Liver (tissue), 9 donors: ENCODE measurements around the gene TRIAP1. TPM values are rescaled to one million over a fixed set of nuclear protein-coding genes. Genes with fewer than 3 reads are reported as not detected.
A peak's percentile ranks its signal among the peaks of the same experiment; 100 is the strongest.

Experiments used
- DNase-seq: peaks from one replicate; pipeline ENCODE4 v3.0.0-alpha.2; 2017; ENCODE audit warnings: low spot score
- H3K27ac ChIP-seq, 2 donors: one replicate each; pipeline ENCODE4 v1.7.0; 2013; ENCODE audit warnings: inconsistent platforms in 2 of 2, low read length in 2 of 2, control low read depth in 1 of 2, low read depth in 1 of 2, mild to moderate bottlenecking in 1 of 2
- H3K27me3 ChIP-seq, 4 donors: one replicate each; pipeline versions ENCODE4 v1.6.1 to v1.7.0; 2013; ENCODE audit warnings: low read length in 3 of 4, inconsistent platforms in 1 of 4, mild to moderate bottlenecking in 1 of 4, moderate library complexity in 1 of 4; ENCODE audit not compliant: control insufficient read depth in 4 of 4, insufficient read depth in 4 of 4
- H3K36me3 ChIP-seq, 4 donors: one replicate each; pipeline versions ENCODE4 v1.6.1 to v1.7.0; 2013; ENCODE audit warnings: low read length in 3 of 4, mild to moderate bottlenecking in 3 of 4, low read depth in 1 of 4, moderate library complexity in 1 of 4; ENCODE audit not compliant: control insufficient read depth in 4 of 4, insufficient read depth in 3 of 4
- H3K4me1 ChIP-seq, 4 donors: one replicate each; pipeline versions ENCODE4 v1.6.1 to v1.7.0; 2013; ENCODE audit warnings: low read length in 3 of 4, mild to moderate bottlenecking in 3 of 4, moderate library complexity in 1 of 4; ENCODE audit not compliant: control insufficient read depth in 4 of 4, insufficient read depth in 4 of 4
- H3K4me3 ChIP-seq, 3 donors: one replicate each; pipeline versions ENCODE4 v1.6.1 to v1.7.0; 2013; ENCODE audit warnings: low read length in 3 of 3, control low read depth in 1 of 3, low read depth in 1 of 3, mild to moderate bottlenecking in 1 of 3
- H3K9ac ChIP-seq, 2 donors: one replicate each; pipeline ENCODE4 v1.7.0; 2013; ENCODE audit warnings: low read length in 2 of 2, mild to moderate bottlenecking in 2 of 2, moderate library complexity in 2 of 2, control low read depth in 1 of 2, low read depth in 1 of 2
- H3K9me3 ChIP-seq, 4 donors: one replicate each; pipeline versions ENCODE4 v1.6.1 to v1.7.0; 2013; ENCODE audit warnings: low read length in 3 of 4; ENCODE audit not compliant: control insufficient read depth in 4 of 4
- ATF3 ChIP-seq: IDR thresholded peaks from 2 replicates; pipeline ENCODE4 v1.6.1; 2016; ENCODE audit warnings: antibody characterized with exemption
- CTCF ChIP-seq: fragments of 150-350 bp; IDR thresholded peaks from 2 replicates; pipeline ENCODE4 v1.5.1; 2017; ENCODE audit warnings: improper control_type of control experiment, low read depth, low read length; ENCODE audit not compliant: missing input control
- EGR1 ChIP-seq, 2 donors: IDR thresholded peaks; 2 replicates each; pipeline ENCODE4 v1.6.1; 2016 to 2018; ENCODE audit warnings: antibody characterized with exemption in 2 of 2, low read depth in 2 of 2
- FOXA1 ChIP-seq: IDR thresholded peaks from 2 replicates; pipeline ENCODE4 v1.6.1; 2016; ENCODE audit warnings: antibody characterized with exemption
- FOXA2 ChIP-seq: IDR thresholded peaks from 2 replicates; pipeline ENCODE4 v1.6.1; 2016; ENCODE audit warnings: antibody characterized with exemption
- GABPA ChIP-seq, 2 donors: IDR thresholded peaks in 1 of 2; conservative IDR thresholded peaks in 1 of 2; 2 replicates each; pipeline ENCODE4 v1.6.1; 2016; ENCODE audit warnings: antibody characterized with exemption in 2 of 2, mild to moderate bottlenecking in 1 of 2, moderate library complexity in 1 of 2
- HNF4A ChIP-seq, 2 donors: conservative IDR thresholded peaks; 2 replicates each; pipeline ENCODE4 v1.6.1; 2016; ENCODE audit warnings: antibody characterized with exemption in 2 of 2, mild to moderate bottlenecking in 2 of 2
- HNF4G ChIP-seq: IDR thresholded peaks from 2 replicates; pipeline ENCODE4 v1.6.1; 2016; ENCODE audit warnings: antibody characterized with exemption
- JUND ChIP-seq, 2 donors: IDR thresholded peaks; 2 replicates each; pipeline ENCODE4 v1.6.1; 2016; ENCODE audit warnings: antibody characterized with exemption in 2 of 2
- MAX ChIP-seq: IDR thresholded peaks from 2 replicates; pipeline ENCODE4 v1.6.1; 2016; ENCODE audit warnings: antibody characterized with exemption
- NR2F2 ChIP-seq: IDR thresholded peaks from 2 replicates; pipeline ENCODE4 v1.6.1; 2016; ENCODE audit warnings: antibody characterized with exemption
- RAD21 ChIP-seq, 2 donors: IDR thresholded peaks; 2 replicates each; pipeline ENCODE4 v1.6.1; 2016; ENCODE audit warnings: antibody characterized with exemption in 2 of 2, mild to moderate bottlenecking in 2 of 2
- REST ChIP-seq: IDR thresholded peaks from 2 replicates; pipeline ENCODE4 v1.6.1; 2016; ENCODE audit warnings: antibody characterized with exemption, mild to moderate bottlenecking
- RXRA ChIP-seq, 2 donors: IDR thresholded peaks; 2 replicates each; pipeline ENCODE4 v1.6.1; 2017 to 2018; ENCODE audit warnings: antibody characterized with exemption in 2 of 2, mild to moderate bottlenecking in 1 of 2
- SP1 ChIP-seq: IDR thresholded peaks from 2 replicates; pipeline ENCODE4 v1.6.1; 2018; ENCODE audit warnings: antibody characterized with exemption, mild to moderate bottlenecking
- TAF1 ChIP-seq: conservative IDR thresholded peaks from 2 replicates; pipeline ENCODE4 v1.6.1; 2016; ENCODE audit warnings: antibody characterized with exemption, mild to moderate bottlenecking
- YY1 ChIP-seq: IDR thresholded peaks from 2 replicates; pipeline ENCODE4 v1.6.1; 2016; ENCODE audit warnings: antibody characterized with exemption, mild to moderate bottlenecking
- ZBTB33 ChIP-seq: IDR thresholded peaks from 2 replicates; pipeline ENCODE4 v1.6.1; 2016; ENCODE audit warnings: antibody characterized with exemption
- WGBS: extraction: QIAGEN DNeasy Blood & Tissue Kit; methylation state at CpG from one replicate; pipeline ENCODE4 v1.1.7; 2013; 5-methylcytosine and 5-hydroxymethylcytosine counted together
- polyA plus RNA-seq, 2 donors: library from polyadenylated mRNA; stranded (reverse) in 1 of 2; unstranded in 1 of 2; fragments of 200-250 nt in 1 of 2; fragments of >200 nt in 1 of 2; fragmentation: Nextera tagmentation in 1 of 2; extraction: Ambion mirVana in 1 of 2; gene quantifications; one replicate each; pipeline versions ENCODE4 v1.2.1 to v1.2.3, GENCODE V29; 2013 to 2015
- total RNA-seq, 2 donors: library from RNA; depleted of rRNA; stranded (reverse); fragments of >200 nt; gene quantifications; one replicate each; pipeline ENCODE4 v1.2.3, GENCODE V29; 2014
- donor health status: healthy.
- donor health status: healthy.
- donor health status: healthy.
- donor health status: healthy.
- donor health status: healthy.

The TRIAP1 gene
- total and polyA plus RNA-seq, 4 donors = 11.9 to 39.9 (median 19.0) TPM

- peaks cover 0 to 29% (median 17%) of the 10 kb centered on the region in 4 donors for H3K4me1 ChIP-seq
- 72% methylated on average over 26 of the region's 26 CpGs for WGBS
- DNase-seq = no peak
These were observed 24.1 kb upstream of the TRIAP1 start for GRCh38 chr12:120470150-120470784.

More at GRCh38 chr12:120470150-120470784, 24.1 kb upstream of the TRIAP1 start:
- peaks cover 0 to 9% (median 5%) of the 10 kb centered on the region in 4 donors for H3K36me3 ChIP-seq
- no peaks in the 10 kb centered on the region for H3K9me3 ChIP-seq
- no peaks in the 10 kb centered on the region for H3K27me3 ChIP-seq
- TF ChIP-seq REST (no peak), RAD21 (IDR thresholded peaks at IDR 0.05) (no peak), ATF3 (no peak), HNF4G (no peak), EGR1 (IDR thresholded peaks at IDR 0.05; ENCODE audit: low read depth in 2 of 2) (no peak), YY1 (no peak), FOXA2 (no peak), JUND (IDR thresholded peaks at IDR 0.05) (no peak), NR2F2 (no peak), FOXA1 (no peak), MAX (no peak), GABPA (IDR thresholded peaks at IDR 0.05 in 1 of 2, conservative IDR thresholded peaks at IDR 0.05 in 1 of 2) (no peak), SP1 (no peak), ZBTB33 (no peak), CTCF (no peak), TAF1 (no peak), RXRA (IDR thresholded peaks at IDR 0.05) (no peak), HNF4A (conservative IDR thresholded peaks at IDR 0.05) (no peak)
- H3K9ac ChIP-seq = peak overlapping the region in 1 of 2 donors; percentile 7
- peak overlapping the region; percentile 15 to 92 for H3K27ac ChIP-seq
- peak overlapping the region; percentile 62 to 96 (median 86) for H3K4me3 ChIP-seq
